Large intestine (tissue), 12 donors: Measurements from ENCODE around the gene DCTPP1. TPM values are rescaled to one million over a fixed set of nuclear protein-coding genes. Genes with fewer than 3 reads are reported as not detected.
"Not testable (repeated sequence)": the region's sequence is repeated elsewhere in the genome, so short reads cannot be mapped to it uniquely, and the experiment has no call there.

ENCODE experiments used
- DNase-seq, 2 donors: peaks; one replicate each; pipeline versions ENCODE4 v3.0.0 to v3.0.0-alpha.2; 2013
- H3K27ac ChIP-seq: one replicate; pipeline ENCODE4 v1.5.1; 2013; ENCODE audit warnings: low read length
- H3K27me3 ChIP-seq: 2 replicates; pipeline ENCODE4 v1.6.1; 2013; ENCODE audit warnings: low read length; ENCODE audit not compliant: control insufficient read depth, insufficient read depth
- H3K36me3 ChIP-seq: 2 replicates; pipeline ENCODE4 v1.6.1; 2013; ENCODE audit warnings: low read length; ENCODE audit not compliant: control insufficient read depth, insufficient read depth
- H3K4me1 ChIP-seq: one replicate; pipeline ENCODE4 v1.6.1; 2013; ENCODE audit warnings: low read length; ENCODE audit not compliant: control insufficient read depth, insufficient read depth
- H3K4me3 ChIP-seq: one replicate; pipeline ENCODE4 v1.5.1; 2013; ENCODE audit warnings: low read length
- H3K9me3 ChIP-seq: one replicate; pipeline ENCODE4 v1.6.1; 2013; ENCODE audit warnings: mild to moderate bottlenecking, low read depth, low read length, moderate library complexity; ENCODE audit not compliant: control insufficient read depth
- WGBS: methylation state at CpG from one replicate; pipeline ENCODE4 v1.1.5; 2013; ENCODE audit warnings: low lambda C conversion rate; ENCODE audit not compliant: insufficient coverage; 5-methylcytosine and 5-hydroxymethylcytosine counted together
- long read RNA-seq, 11 donors: transcript quantifications; one replicate each; lab custom pipeline, GENCODE V29; 2026
- polyA plus RNA-seq: library from polyadenylated mRNA; unstranded; fragments of 120-200 nt; gene quantifications from one replicate; pipeline ENCODE4 v1.2.1, GENCODE V29; 2013

The DCTPP1 gene
- polyA plus RNA-seq = 41.6 TPM
- long read RNA-seq, donor 1, transcript DCTPP1-201 (3 exons, 1,222 nt) = major isoform, 15 of 15 reads
- long read RNA-seq, donor 1, partial matches to known transcripts = 0 of 15 reads
- long read RNA-seq, donor 1, other reads (novel, unspliced or antisense) = 0 of 15 reads
- long read RNA-seq, donor 2, transcript DCTPP1-204 (2 exons, 853 nt) = minor isoform, 6 of 60 reads
- long read RNA-seq, donor 2, transcript DCTPP1-201 (3 exons, 1,222 nt) = major isoform, 36 of 60 reads
- long read RNA-seq, donor 2, partial matches to known transcripts = 18 of 60 reads
- long read RNA-seq, donor 2, other reads (novel, unspliced or antisense) = 0 of 60 reads
- long read RNA-seq, donor 3 = 0 reads
- long read RNA-seq, donor 4, transcript DCTPP1-201 (3 exons, 1,222 nt) = major isoform, 6 of 7 reads
- long read RNA-seq, donor 4, partial matches to known transcripts = 0 of 7 reads
- long read RNA-seq, donor 4, other reads (novel, unspliced or antisense) = 0 of 7 reads
- long read RNA-seq, donor 5, transcript DCTPP1-201 (3 exons, 1,222 nt) = major isoform, 22 of 28 reads
- long read RNA-seq, donor 5, transcript DCTPP1-204 (2 exons, 853 nt) = minor isoform, 6 of 28 reads
- long read RNA-seq, donor 5, partial matches to known transcripts = 0 of 28 reads
- long read RNA-seq, donor 5, other reads (novel, unspliced or antisense) = 0 of 28 reads
- long read RNA-seq, donor 6, transcript DCTPP1-201 (3 exons, 1,222 nt) = major isoform, 27 of 29 reads
- long read RNA-seq, donor 6, partial matches to known transcripts = 0 of 29 reads
- long read RNA-seq, donor 6, other reads (novel, unspliced or antisense) = 0 of 29 reads
- long read RNA-seq, donor 7, transcript DCTPP1-201 (3 exons, 1,222 nt) = major isoform, 24 of 27 reads
- long read RNA-seq, donor 7, partial matches to known transcripts = 0 of 27 reads
- long read RNA-seq, donor 7, other reads (novel, unspliced or antisense) = 0 of 27 reads
- long read RNA-seq, donor 8, transcript DCTPP1-201 (3 exons, 1,222 nt) = major isoform, 43 of 48 reads
- long read RNA-seq, donor 8, transcript DCTPP1-204 (2 exons, 853 nt) = minor isoform, 5 of 48 reads
- long read RNA-seq, donor 8, partial matches to known transcripts = 0 of 48 reads
- long read RNA-seq, donor 8, other reads (novel, unspliced or antisense) = 0 of 48 reads
- long read RNA-seq, donor 9, transcript DCTPP1-204 (2 exons, 853 nt) = minor isoform, 5 of 48 reads
- long read RNA-seq, donor 9, transcript DCTPP1-201 (3 exons, 1,222 nt) = major isoform, 43 of 48 reads
- long read RNA-seq, donor 9, partial matches to known transcripts = 0 of 48 reads
- long read RNA-seq, donor 9, other reads (novel, unspliced or antisense) = 0 of 48 reads
- long read RNA-seq, donor 10, transcript DCTPP1-201 (3 exons, 1,222 nt) = major isoform, 43 of 53 reads
- long read RNA-seq, donor 10, partial matches to known transcripts = 7 of 53 reads
- long read RNA-seq, donor 10, other reads (novel, unspliced or antisense) = 0 of 53 reads
- long read RNA-seq, donor 11, transcript DCTPP1-201 (3 exons, 1,222 nt) = major isoform, 42 of 44 reads
- long read RNA-seq, donor 11, partial matches to known transcripts = 0 of 44 reads
- long read RNA-seq, donor 11, other reads (novel, unspliced or antisense) = 0 of 44 reads

- Histone ChIP-seq H3K27ac (peak within 1 kb of the TSS; percentile 69), H3K4me3 (peak within 1 kb of the TSS; percentile 88), H3K27me3 (no peaks in the 10 kb centered on the region), H3K36me3 (peaks cover 8% of the 10 kb centered on the region), H3K4me1 (peaks cover 11% of the 10 kb centered on the region), H3K9me3 (no peaks in the 10 kb centered on the region)
- no CpG with 5 or more reads among the region's 49 CpGs for WGBS
- DNase-seq = peak; percentile 99 to 100
Observed at GRCh38 chr16:30429678-30430427, at the start of gene DCTPP1. TSS of gene DCTPP1 (minus strand) at chr16:30430030. CDS start at chr16:30429980, 50 bp downstream.

GRCh38 chr16:30478766-30479478 is 49.1 kb upstream of the DCTPP1 start:
- Histone ChIP-seq H3K36me3 (no peaks in the 10 kb centered on the region), H3K4me1 (no peaks in the 10 kb centered on the region), H3K27me3 (peaks cover 11% of the 10 kb centered on the region), H3K4me3 (no peak overlapping the region), H3K27ac (no peak overlapping the region), H3K9me3 (peaks cover 4% of the 10 kb centered on the region)
- no peak for DNase-seq
- 86% methylated on average over 1 of the region's 12 CpGs for WGBS

- 95% methylated on average over 1 of the region's 3 CpGs for WGBS
Observed at GRCh38 chr16:30477773-30478172, 47.9 kb upstream of the DCTPP1 start.

GRCh38 chr16:30476991-30477390 is 47.2 kb upstream of the DCTPP1 start:
- Histone ChIP-seq H3K27ac (no peak overlapping the region), H3K4me3 (no peak overlapping the region), H3K36me3 (no peaks in the 10 kb centered on the region), H3K9me3 (peaks cover 4% of the 10 kb centered on the region), H3K27me3 (peaks cover 19% of the 10 kb centered on the region), H3K4me1 (peaks cover 6% of the 10 kb centered on the region)
- no CpG with 5 or more reads among the region's 3 CpGs for WGBS
- DNase-seq = no peak

More at GRCh38 chr16:30477773-30478172, 47.9 kb upstream of the DCTPP1 start:
- peaks cover 19% of the 10 kb centered on the region for H3K27me3 ChIP-seq
- H3K9me3 ChIP-seq, H3K36me3 ChIP-seq, H3K27ac ChIP-seq, H3K4me3 ChIP-seq, H3K4me1 ChIP-seq, DNase-seq: not testable (repeated sequence)

- H3K4me1 ChIP-seq = peaks cover 6% of the 10 kb centered on the region
- no CpG with 5 or more reads among the region's 7 CpGs for WGBS
- no peak overlapping the region for H3K27ac ChIP-seq
- no peaks in the 10 kb centered on the region for H3K36me3 ChIP-seq
- H3K4me3 ChIP-seq = no peak overlapping the region
- peaks cover 19% of the 10 kb centered on the region for H3K27me3 ChIP-seq
- no peak for DNase-seq
- peaks cover 4% of the 10 kb centered on the region for H3K9me3 ChIP-seq
Observed at GRCh38 chr16:30474684-30475083, 44.9 kb upstream of the DCTPP1 start.

- H3K36me3 ChIP-seq = no peaks in the 10 kb centered on the region
- WGBS = no CpG with 5 or more reads among the region's 35 CpGs
- H3K4me3 ChIP-seq = no peak overlapping the region
- peaks cover 19% of the 10 kb centered on the region for H3K27me3 ChIP-seq
- peaks cover 4% of the 10 kb centered on the region for H3K9me3 ChIP-seq
- H3K27ac ChIP-seq = no peak overlapping the region
- DNase-seq = no peak
- H3K4me1 ChIP-seq = peaks cover 6% of the 10 kb centered on the region
Observed at GRCh38 chr16:30474074-30474452, 44.2 kb upstream of the DCTPP1 start.

- peaks cover 4% of the 10 kb centered on the region for H3K9me3 ChIP-seq
- H3K4me3 ChIP-seq = no peak overlapping the region
- WGBS = no CpG with 5 or more reads among the region's 19 CpGs
- peaks cover 6% of the 10 kb centered on the region for H3K4me1 ChIP-seq
- H3K36me3 ChIP-seq = no peaks in the 10 kb centered on the region
- peaks cover 19% of the 10 kb centered on the region for H3K27me3 ChIP-seq
- DNase-seq = no peak
- H3K27ac ChIP-seq = no peak overlapping the region
Observed at GRCh38 chr16:30473231-30474073, 43.6 kb upstream of the DCTPP1 start.

- WGBS = 77% methylated on average over 2 of the region's 8 CpGs
- Histone ChIP-seq H3K9me3 (peaks cover 4% of the 10 kb centered on the region), H3K27ac (no peak within 1 kb of the TSS), H3K27me3 (peaks cover 19% of the 10 kb centered on the region), H3K4me3 (no peak within 1 kb of the TSS), H3K4me1 (peaks cover 6% of the 10 kb centered on the region), H3K36me3 (no peaks in the 10 kb centered on the region)
- DNase-seq = peak in 1 of 2 donors; percentile 51
Observed at GRCh38 chr16:30472328-30472942, 42.6 kb upstream of the DCTPP1 start, which contains the start of gene ITGAL. TSS of gene ITGAL (plus strand) at chr16:30472742. CDS start at chr16:30472838, 96 bp downstream.
